Neural cell (in vitro differentiated cells): Measurements from ENCODE around the gene C5orf47. TPM values are rescaled to one million over a fixed set of nuclear protein-coding genes. Genes with fewer than 3 reads are reported as not detected.

Experiments used
- H2AFZ ChIP-seq: fragments of 200-600, 300-800 bp; sonication (generic), shearing (Covaris generic); 2 replicates; pipeline ENCODE4 v1.6.0; 2014; ENCODE audit warnings: low read depth, mild to moderate bottlenecking, antibody characterized with exemption, low read length, moderate library complexity
- H3F3A ChIP-seq: fragments of 200-600 bp; shearing (Covaris generic); 2 replicates; pipeline ENCODE4 v1.6.1; 2016; ENCODE audit warnings: mild to moderate bottlenecking, moderate library complexity, mixed read lengths, antibody characterized with exemption, low read length; ENCODE audit not compliant: insufficient read depth, poor library complexity, severe bottlenecking
- H3K27ac ChIP-seq: fragments of 200-600, 300-800 bp; sonication (generic), shearing (Covaris generic); 2 replicates; pipeline ENCODE4 v1.5.1; 2014; ENCODE audit warnings: mild to moderate bottlenecking, low read length, moderate library complexity
- H3K27me3 ChIP-seq: fragments of 300-800, 200-600 bp; sonication (generic), shearing (Covaris generic); 2 replicates; pipeline ENCODE4 v1.6.0; 2014; ENCODE audit warnings: mild to moderate bottlenecking, low read depth, low read length, moderate library complexity; ENCODE audit not compliant: insufficient read depth
- H3K36me3 ChIP-seq: fragments of 300-800, 200-600 bp; sonication (generic), shearing (Covaris generic); 2 replicates; pipeline ENCODE4 v1.5.1; 2014; ENCODE audit warnings: mild to moderate bottlenecking, antibody characterized with exemption, low read length, moderate library complexity; ENCODE audit not compliant: insufficient read depth
- H3K4me2 ChIP-seq: fragments of 300-800, 200-600 bp; sonication (generic), shearing (Covaris generic); 2 replicates; pipeline ENCODE4 v1.6.0; 2014; ENCODE audit warnings: mild to moderate bottlenecking, low read length
- H3K4me3 ChIP-seq: fragments of 300-800, 200-600 bp; sonication (generic), shearing (Covaris generic); 2 replicates; pipeline ENCODE4 v1.5.1; 2014; ENCODE audit warnings: mild to moderate bottlenecking, low read length, moderate library complexity
- H3K79me2 ChIP-seq: fragments of 200-600 bp; shearing (Covaris generic); replicated peaks from 2 replicates; pipeline ENCODE4 v1.6.0; 2014; ENCODE audit warnings: mild to moderate bottlenecking, low read length, moderate library complexity; ENCODE audit not compliant: insufficient read depth
- H3K9ac ChIP-seq: fragments of 300-800, 200-600 bp; sonication (generic), shearing (Covaris generic); 2 replicates; pipeline ENCODE4 v1.6.1; 2016; ENCODE audit warnings: mild to moderate bottlenecking, low read length, mixed read lengths
- H3K9me2 ChIP-seq: fragments of 200-600 bp; shearing (Covaris generic); 2 replicates; pipeline ENCODE4 v1.6.1; 2016; ENCODE audit warnings: mild to moderate bottlenecking, low read length, mixed read lengths; ENCODE audit not compliant: insufficient read depth
- H3K9me3 ChIP-seq: fragments of 200-600, 300-800 bp; sonication (generic), shearing (Covaris generic); 2 replicates; pipeline ENCODE4 v1.6.1; 2016; ENCODE audit warnings: mild to moderate bottlenecking, mixed run types, low read length, moderate library complexity, mixed read lengths
- H4K20me1 ChIP-seq: fragments of 200-600 bp; shearing (Covaris generic); 2 replicates; pipeline ENCODE4 v1.6.1; 2016; ENCODE audit warnings: mild to moderate bottlenecking, mixed run types; ENCODE audit not compliant: insufficient read depth
- EP300 ChIP-seq: fragments of 450-650 bp; conservative IDR thresholded peaks from 2 replicates; pipeline ENCODE4 v1.6.1; 2014; ENCODE audit warnings: antibody characterized with exemption, mild to moderate bottlenecking, moderate library complexity; ENCODE audit not compliant: poor library complexity, severe bottlenecking
- EZH2 ChIP-seq: fragments of 200-600, 300-800 bp; shearing (Covaris generic), sonication (generic); IDR thresholded peaks from 2 replicates; pipeline ENCODE4 v1.6.1; 2014; ENCODE audit warnings: antibody characterized with exemption, low read length, borderline replicate concordance, mild to moderate bottlenecking; ENCODE audit not compliant: insufficient read depth, poor library complexity, severe bottlenecking
- MXI1 ChIP-seq: fragments of 450-650 bp; conservative IDR thresholded peaks from 2 replicates; pipeline ENCODE4 v1.6.1; 2014; ENCODE audit warnings: antibody characterized with exemption, mild to moderate bottlenecking; ENCODE audit not compliant: poor library complexity, severe bottlenecking
- POLR2AphosphoS5 ChIP-seq: IDR thresholded peaks from 2 replicates; pipeline ENCODE4 v1.6.1; 2012
- RAD21 ChIP-seq: fragments of 450-650 bp; conservative IDR thresholded peaks from 2 replicates; pipeline ENCODE4 v1.6.1; 2014; ENCODE audit warnings: antibody characterized with exemption, mild to moderate bottlenecking, moderate library complexity
- SMC3 ChIP-seq: fragments of 450-650 bp; conservative IDR thresholded peaks from 2 replicates; pipeline ENCODE4 v1.6.1; 2014; ENCODE audit warnings: antibody characterized with exemption, mild to moderate bottlenecking, moderate library complexity; ENCODE audit not compliant: poor library complexity
- TAF1 ChIP-seq: IDR thresholded peaks from 2 replicates; pipeline ENCODE4 v1.6.1; 2012; ENCODE audit warnings: low read depth
- polyA plus RNA-seq: library from polyadenylated mRNA; depleted of rRNA; stranded (reverse); fragments of >200 nt; gene quantifications from 2 replicates; pipeline ENCODE4 v1.2.3, GENCODE V29; 2014
- TF ChIP-seq, protein P1 (sequence below): fragments of 450-650 bp; IDR thresholded peaks from 2 replicates; pipeline ENCODE4 v1.5.1; 2014; ENCODE audit warnings: antibody characterized with exemption, mild to moderate bottlenecking, moderate library complexity; ENCODE audit not compliant: poor library complexity, severe bottlenecking
- TF ChIP-seq, protein P2 (sequence below): IDR thresholded peaks from 2 replicates; pipeline ENCODE4 v1.6.1; 2012; ENCODE audit warnings: borderline replicate concordance

The C5orf47 gene
- polyA plus RNA-seq, 1 donor from 2014 or later, result 0.25 TPM

GRCh38 chr5:173984218-173984617 lies 4.8 kb upstream of the C5orf47 start:
- Histone ChIP-seq H3F3A (no peaks in the 10 kb centered on the region), H2AFZ (no peak overlapping the region), H3K4me2 (no peak overlapping the region), H3K9me3 (no peaks in the 10 kb centered on the region), H3K36me3 (no peaks in the 10 kb centered on the region), H3K27me3 (no peaks in the 10 kb centered on the region), H3K9ac (no peak overlapping the region), H3K79me2 (no peaks in the 10 kb centered on the region), H3K9me2 (no peaks in the 10 kb centered on the region), H3K27ac (no peak overlapping the region), H4K20me1 (no peaks in the 10 kb centered on the region), H3K4me3 (no peak overlapping the region)
- TF ChIP-seq POLR2AphosphoS5 (no peak), SMC3 (peak; percentile 39), EZH2 (no peak), MXI1 (no peak), RAD21 (peak; percentile 45)
- TF ChIP-seq, protein P1, sequence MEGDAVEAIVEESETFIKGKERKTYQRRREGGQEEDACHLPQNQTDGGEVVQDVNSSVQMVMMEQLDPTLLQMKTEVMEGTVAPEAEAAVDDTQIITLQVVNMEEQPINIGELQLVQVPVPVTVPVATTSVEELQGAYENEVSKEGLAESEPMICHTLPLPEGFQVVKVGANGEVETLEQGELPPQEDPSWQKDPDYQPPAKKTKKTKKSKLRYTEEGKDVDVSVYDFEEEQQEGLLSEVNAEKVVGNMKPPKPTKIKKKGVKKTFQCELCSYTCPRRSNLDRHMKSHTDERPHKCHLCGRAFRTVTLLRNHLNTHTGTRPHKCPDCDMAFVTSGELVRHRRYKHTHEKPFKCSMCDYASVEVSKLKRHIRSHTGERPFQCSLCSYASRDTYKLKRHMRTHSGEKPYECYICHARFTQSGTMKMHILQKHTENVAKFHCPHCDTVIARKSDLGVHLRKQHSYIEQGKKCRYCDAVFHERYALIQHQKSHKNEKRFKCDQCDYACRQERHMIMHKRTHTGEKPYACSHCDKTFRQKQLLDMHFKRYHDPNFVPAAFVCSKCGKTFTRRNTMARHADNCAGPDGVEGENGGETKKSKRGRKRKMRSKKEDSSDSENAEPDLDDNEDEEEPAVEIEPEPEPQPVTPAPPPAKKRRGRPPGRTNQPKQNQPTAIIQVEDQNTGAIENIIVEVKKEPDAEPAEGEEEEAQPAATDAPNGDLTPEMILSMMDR, result peak; percentile 39
- TF ChIP-seq, protein P2, sequence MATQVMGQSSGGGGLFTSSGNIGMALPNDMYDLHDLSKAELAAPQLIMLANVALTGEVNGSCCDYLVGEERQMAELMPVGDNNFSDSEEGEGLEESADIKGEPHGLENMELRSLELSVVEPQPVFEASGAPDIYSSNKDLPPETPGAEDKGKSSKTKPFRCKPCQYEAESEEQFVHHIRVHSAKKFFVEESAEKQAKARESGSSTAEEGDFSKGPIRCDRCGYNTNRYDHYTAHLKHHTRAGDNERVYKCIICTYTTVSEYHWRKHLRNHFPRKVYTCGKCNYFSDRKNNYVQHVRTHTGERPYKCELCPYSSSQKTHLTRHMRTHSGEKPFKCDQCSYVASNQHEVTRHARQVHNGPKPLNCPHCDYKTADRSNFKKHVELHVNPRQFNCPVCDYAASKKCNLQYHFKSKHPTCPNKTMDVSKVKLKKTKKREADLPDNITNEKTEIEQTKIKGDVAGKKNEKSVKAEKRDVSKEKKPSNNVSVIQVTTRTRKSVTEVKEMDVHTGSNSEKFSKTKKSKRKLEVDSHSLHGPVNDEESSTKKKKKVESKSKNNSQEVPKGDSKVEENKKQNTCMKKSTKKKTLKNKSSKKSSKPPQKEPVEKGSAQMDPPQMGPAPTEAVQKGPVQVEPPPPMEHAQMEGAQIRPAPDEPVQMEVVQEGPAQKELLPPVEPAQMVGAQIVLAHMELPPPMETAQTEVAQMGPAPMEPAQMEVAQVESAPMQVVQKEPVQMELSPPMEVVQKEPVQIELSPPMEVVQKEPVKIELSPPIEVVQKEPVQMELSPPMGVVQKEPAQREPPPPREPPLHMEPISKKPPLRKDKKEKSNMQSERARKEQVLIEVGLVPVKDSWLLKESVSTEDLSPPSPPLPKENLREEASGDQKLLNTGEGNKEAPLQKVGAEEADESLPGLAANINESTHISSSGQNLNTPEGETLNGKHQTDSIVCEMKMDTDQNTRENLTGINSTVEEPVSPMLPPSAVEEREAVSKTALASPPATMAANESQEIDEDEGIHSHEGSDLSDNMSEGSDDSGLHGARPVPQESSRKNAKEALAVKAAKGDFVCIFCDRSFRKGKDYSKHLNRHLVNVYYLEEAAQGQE, result no peak

- Histone ChIP-seq H3K27ac (no peak overlapping the region), H3K9me3 (no peaks in the 10 kb centered on the region), H3K4me3 (no peak overlapping the region), H3K36me3 (no peaks in the 10 kb centered on the region), H3F3A (no peaks in the 10 kb centered on the region), H2AFZ (no peak overlapping the region), H3K79me2 (no peaks in the 10 kb centered on the region), H3K27me3 (no peaks in the 10 kb centered on the region), H3K9me2 (no peaks in the 10 kb centered on the region), H3K4me2 (no peak overlapping the region), H4K20me1 (no peaks in the 10 kb centered on the region), H3K9ac (no peak overlapping the region)
- TF ChIP-seq POLR2AphosphoS5 (no peak), SMC3 (no peak), EP300 (no peak), MXI1 (no peak), TAF1 (no peak), RAD21 (no peak), EZH2 (no peak)
- TF ChIP-seq, protein P2, result no peak
- TF ChIP-seq, protein P1, result no peak
Observed at GRCh38 chr5:173989432-173990082, 587 bp downstream of the C5orf47 start.
